ENCODE data around the gene YRDC.

YRDC gene, protein sequence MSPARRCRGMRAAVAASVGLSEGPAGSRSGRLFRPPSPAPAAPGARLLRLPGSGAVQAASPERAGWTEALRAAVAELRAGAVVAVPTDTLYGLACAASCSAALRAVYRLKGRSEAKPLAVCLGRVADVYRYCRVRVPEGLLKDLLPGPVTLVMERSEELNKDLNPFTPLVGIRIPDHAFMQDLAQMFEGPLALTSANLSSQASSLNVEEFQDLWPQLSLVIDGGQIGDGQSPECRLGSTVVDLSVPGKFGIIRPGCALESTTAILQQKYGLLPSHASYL

DNA sequence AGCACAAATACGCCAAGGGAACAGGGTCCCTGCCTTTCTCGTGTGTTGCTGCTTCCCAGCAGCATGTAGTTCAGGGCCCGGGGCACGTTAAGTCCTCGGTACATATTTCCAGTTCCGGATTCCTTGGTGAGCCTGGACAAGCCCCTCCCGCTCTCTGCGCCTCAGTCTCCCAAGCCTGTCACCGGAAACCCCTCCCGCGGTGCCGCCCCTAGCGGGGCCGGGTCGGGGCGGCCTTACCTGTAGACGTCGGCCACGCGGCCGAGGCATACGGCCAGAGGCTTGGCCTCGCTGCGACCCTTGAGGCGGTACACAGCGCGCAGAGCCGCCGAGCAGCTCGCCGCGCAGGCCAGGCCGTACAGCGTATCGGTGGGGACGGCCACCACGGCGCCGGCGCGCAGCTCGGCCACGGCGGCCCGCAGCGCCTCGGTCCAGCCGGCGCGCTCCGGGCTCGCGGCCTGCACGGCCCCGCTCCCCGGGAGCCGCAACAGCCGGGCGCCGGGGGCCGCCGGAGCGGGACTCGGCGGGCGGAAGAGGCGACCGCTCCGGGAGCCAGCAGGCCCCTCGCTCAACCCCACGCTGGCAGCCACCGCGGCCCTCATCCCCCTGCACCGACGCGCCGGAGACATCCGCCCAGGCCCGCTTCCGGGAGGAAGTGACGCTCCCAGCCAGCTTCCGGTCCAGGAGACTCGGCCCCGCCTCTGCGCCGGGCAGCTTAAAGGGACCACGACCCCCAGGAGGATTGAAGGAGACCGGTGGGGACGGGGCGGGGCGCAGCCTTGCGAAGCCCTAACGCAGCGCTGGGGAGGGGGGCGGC is at the start of gene YRDC, which contains the start of gene C1orf122:
TSS of gene YRDC (minus strand) at position 654 of the 814 bp plus-strand sequence. CDS start at position 626, 28 bp downstream.
TSS of gene C1orf122 (plus strand) at position 236 of the 814 bp plus-strand sequence. CDS start 615 bp downstream, outside the sequence.
- TF ChIP-seq, protein P1, sequence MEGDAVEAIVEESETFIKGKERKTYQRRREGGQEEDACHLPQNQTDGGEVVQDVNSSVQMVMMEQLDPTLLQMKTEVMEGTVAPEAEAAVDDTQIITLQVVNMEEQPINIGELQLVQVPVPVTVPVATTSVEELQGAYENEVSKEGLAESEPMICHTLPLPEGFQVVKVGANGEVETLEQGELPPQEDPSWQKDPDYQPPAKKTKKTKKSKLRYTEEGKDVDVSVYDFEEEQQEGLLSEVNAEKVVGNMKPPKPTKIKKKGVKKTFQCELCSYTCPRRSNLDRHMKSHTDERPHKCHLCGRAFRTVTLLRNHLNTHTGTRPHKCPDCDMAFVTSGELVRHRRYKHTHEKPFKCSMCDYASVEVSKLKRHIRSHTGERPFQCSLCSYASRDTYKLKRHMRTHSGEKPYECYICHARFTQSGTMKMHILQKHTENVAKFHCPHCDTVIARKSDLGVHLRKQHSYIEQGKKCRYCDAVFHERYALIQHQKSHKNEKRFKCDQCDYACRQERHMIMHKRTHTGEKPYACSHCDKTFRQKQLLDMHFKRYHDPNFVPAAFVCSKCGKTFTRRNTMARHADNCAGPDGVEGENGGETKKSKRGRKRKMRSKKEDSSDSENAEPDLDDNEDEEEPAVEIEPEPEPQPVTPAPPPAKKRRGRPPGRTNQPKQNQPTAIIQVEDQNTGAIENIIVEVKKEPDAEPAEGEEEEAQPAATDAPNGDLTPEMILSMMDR (conservative IDR thresholded peaks at IDR 0.05), result no peak
- peak within 1 kb of the TSS; percentile 95 for H3K27ac ChIP-seq

DNA sequence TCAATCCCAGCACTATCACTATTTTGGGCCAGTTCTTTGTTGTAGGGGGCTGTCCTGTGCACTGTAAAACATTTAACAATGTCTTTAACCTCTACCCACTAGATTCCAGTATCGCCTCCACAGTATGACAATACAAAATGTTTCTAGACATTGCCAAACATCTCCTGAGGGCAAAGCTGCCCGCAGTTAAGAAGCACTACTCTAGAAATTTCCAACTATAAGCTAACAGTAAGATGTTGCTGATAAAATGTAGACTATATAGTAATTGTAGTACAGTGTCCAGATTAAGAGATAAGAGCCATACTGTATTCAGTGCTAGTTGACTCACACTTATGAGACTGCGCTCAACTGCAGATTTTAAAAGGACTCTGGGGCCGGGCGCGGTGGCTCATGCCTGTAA is 46.4 kb upstream of the YRDC start:
- TF ChIP-seq, protein P1 (conservative IDR thresholded peaks at IDR 0.05), result no peak
- H3K27ac ChIP-seq, result no peak overlapping the region

DNA sequence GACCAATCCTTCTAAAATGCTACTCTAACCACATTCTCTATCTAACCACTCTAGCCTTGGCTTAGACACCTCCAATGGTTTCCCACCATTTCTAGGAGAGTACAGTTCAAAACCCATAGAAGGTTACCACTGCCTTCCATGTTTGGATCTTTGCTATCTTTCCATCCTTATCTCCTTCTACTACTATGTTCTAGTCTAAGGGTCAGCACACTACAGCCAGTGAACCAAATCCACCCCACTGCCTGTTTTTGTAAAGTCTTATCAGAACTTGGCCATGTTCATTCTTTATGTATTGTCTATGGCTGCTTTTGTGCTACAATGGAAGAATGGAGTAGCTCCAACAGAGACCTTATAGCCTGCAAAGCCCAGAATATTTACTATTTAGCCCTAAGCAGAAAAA is 45.1 kb upstream of the YRDC start:
- TF ChIP-seq, protein P1 (conservative IDR thresholded peaks at IDR 0.05), result no peak
- H3K27ac ChIP-seq, result no peak overlapping the region

DNA sequence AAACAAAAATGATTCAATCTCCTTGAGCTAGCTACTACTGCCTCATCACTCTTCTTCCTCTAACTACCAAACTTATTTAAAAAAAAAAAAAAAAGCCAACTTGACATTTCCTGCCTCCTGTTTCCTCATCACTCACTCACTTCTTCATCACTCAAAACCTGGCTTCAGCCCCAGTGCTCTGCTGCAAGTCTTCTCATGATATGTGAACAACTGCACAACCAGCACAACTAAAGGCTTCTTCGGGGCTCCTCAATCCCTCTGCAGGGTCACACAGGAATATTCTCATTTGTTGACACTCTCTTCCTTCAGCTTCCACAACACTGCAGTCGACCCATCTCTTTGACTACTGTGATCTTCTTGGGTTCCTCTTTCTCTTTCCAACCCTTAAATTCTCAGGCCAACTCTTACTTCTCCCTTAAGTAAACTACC is 43.8 kb upstream of the YRDC start:
- no peak overlapping the region for H3K27ac ChIP-seq
- TF ChIP-seq, protein P1 (conservative IDR thresholded peaks at IDR 0.05), result no peak

DNA sequence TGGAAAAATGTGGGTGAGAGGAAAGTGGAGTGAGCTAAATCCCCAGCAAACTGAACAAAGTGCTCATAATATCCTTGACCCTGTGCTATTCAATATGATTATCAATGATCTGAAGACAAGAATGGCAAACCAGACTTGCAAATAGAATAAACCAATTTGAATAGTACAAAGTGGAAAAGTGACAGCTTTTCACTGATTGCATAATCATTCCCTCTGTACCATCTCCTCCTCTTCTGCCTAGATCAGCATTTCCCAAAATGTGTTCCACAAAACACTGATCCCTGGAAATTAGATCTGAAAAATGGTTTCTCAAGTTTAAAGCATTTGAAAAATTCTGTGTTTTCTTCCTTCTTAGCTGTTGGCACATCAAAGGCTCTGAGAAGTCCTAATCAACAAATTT is 43.3 kb upstream of the YRDC start:
- no peak overlapping the region for H3K27ac ChIP-seq
- TF ChIP-seq, protein P1 (conservative IDR thresholded peaks at IDR 0.05), result no peak

DNA sequence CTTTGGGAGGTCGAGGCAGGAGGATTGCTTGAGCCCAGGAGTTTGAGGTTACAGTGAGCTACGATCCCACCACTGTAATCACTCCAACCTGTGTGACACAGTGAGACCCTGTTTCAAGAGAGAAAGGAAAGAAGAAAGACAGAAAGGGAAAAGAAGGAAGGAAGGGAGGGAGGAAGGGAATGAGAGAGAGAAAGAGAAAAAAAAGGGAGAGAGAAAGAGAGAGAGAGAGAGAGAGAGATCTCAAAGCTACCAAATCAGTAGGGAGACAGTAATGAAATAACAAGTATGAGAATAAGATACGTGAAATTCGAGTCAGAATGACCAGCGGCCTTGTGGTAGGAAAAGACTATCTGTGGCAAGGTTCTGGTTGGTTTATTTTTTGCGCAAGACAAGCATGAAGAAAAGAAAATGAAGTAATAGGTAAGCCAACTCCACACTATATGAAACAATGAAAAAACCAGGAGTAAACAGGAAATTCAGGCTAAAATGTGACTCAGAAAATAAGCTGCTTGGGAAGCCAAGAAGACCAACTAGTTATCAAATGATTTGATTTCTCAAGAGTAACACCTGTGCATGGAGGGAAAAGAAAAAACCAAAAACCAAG is 42.4 kb upstream of the YRDC start:
- H3K27ac ChIP-seq, result no peak overlapping the region
- TF ChIP-seq, protein P1 (conservative IDR thresholded peaks at IDR 0.05), result no peak

DNA sequence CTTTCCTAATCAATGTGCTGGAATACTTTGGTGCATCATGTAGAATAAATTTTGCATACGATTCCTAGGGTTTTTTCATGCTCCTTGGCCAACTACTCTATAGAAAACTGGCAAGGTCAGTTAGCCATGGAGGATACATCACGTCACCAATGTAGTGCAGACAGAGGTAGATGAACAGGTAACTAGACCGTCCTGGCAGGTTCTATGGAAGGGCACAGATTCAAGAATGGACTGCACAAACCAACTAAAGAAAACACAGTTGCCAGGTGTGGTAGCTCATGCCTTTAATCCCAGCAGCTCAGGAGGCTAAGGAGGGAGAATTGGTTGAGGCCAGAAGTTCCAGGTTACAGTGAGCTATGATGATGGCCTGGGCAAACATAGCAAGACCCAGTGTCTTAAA is 41.5 kb upstream of the YRDC start:
- TF ChIP-seq, protein P1 (conservative IDR thresholded peaks at IDR 0.05), result no peak
- H3K27ac ChIP-seq, result no peak overlapping the region

Measured in VCaP (cell line).